H9 (cell line): ENCODE measurements around the gene MCAM. TPM values are rescaled to one million over a fixed set of nuclear protein-coding genes. Genes with fewer than 3 reads are reported as not detected.

ENCODE experiments used
- DNase-seq: peaks from one replicate; pipeline ENCODE4 v3.0.0-alpha.2; 2017
- H2AFZ ChIP-seq: one replicate; pipeline ENCODE4 v1.6.1; 2013; ENCODE audit warnings: mild to moderate bottlenecking, low read length, control low read depth, moderate library complexity
- H2AK5ac ChIP-seq: 2 replicates; pipeline ENCODE4 v1.6.1; 2013; ENCODE audit warnings: low read length, control low read depth, mixed read lengths; ENCODE audit not compliant: insufficient read length
- H2BK120ac ChIP-seq: one replicate; pipeline ENCODE4 v1.6.1; 2013; ENCODE audit warnings: low read depth, mild to moderate bottlenecking, low read length, control low read depth, inconsistent platforms; ENCODE audit not compliant: poor library complexity, severe bottlenecking
- H2BK12ac ChIP-seq: 2 replicates; pipeline ENCODE4 v1.6.1; 2013; ENCODE audit warnings: low read length, control low read depth, mixed read lengths, low read depth; ENCODE audit not compliant: insufficient read length
- H2BK15ac ChIP-seq: 2 replicates; pipeline ENCODE4 v1.6.1; 2013; ENCODE audit warnings: low read depth, low read length, control low read depth
- H2BK20ac ChIP-seq: one replicate; pipeline ENCODE4 v1.6.1; 2013; ENCODE audit warnings: low read depth, mild to moderate bottlenecking, low read length, control low read depth, inconsistent platforms; ENCODE audit not compliant: poor library complexity, severe bottlenecking
- H2BK5ac ChIP-seq: 2 replicates; pipeline ENCODE4 v1.6.1; 2013; ENCODE audit warnings: low read length, control low read depth, mixed read lengths; ENCODE audit not compliant: insufficient read length
- H3K14ac ChIP-seq: 2 replicates; pipeline ENCODE4 v1.6.1; 2013; ENCODE audit warnings: low read length, control low read depth; ENCODE audit not compliant: insufficient read depth
- H3K18ac ChIP-seq: 2 replicates; pipeline ENCODE4 v1.6.1; 2013; ENCODE audit warnings: low read depth, mild to moderate bottlenecking, mixed read lengths, low read length, control low read depth; ENCODE audit not compliant: insufficient read length
- H3K23ac ChIP-seq: 2 replicates; pipeline ENCODE4 v1.6.1; 2013; ENCODE audit warnings: low read length, control low read depth, mixed read lengths, low read depth; ENCODE audit not compliant: insufficient read length
- H3K23me2 ChIP-seq: 2 replicates; pipeline ENCODE4 v1.6.1; 2013; ENCODE audit warnings: low read depth, mild to moderate bottlenecking, mixed read lengths, low read length, control low read depth; ENCODE audit not compliant: insufficient read length, poor library complexity, severe bottlenecking
- H3K27ac ChIP-seq: 2 replicates; pipeline ENCODE4 v1.5.1; 2013; ENCODE audit warnings: low read length, control low read depth, mixed read lengths, low read depth; ENCODE audit not compliant: insufficient read length
- H3K27me3 ChIP-seq: 2 replicates; pipeline ENCODE4 v1.6.1; 2013; ENCODE audit warnings: low read length, control low read depth, inconsistent platforms; ENCODE audit not compliant: insufficient read depth
- H3K4ac ChIP-seq: 2 replicates; pipeline ENCODE4 v1.6.1; 2013; ENCODE audit warnings: low read depth, mild to moderate bottlenecking, control low read depth, inconsistent platforms, low read length, moderate library complexity
- H3K4me1 ChIP-seq: 2 replicates; pipeline ENCODE4 v1.6.1; 2013; ENCODE audit warnings: low read length, control low read depth, inconsistent platforms; ENCODE audit not compliant: insufficient read depth
- H3K4me2 ChIP-seq: 2 replicates; pipeline ENCODE4 v1.6.1; 2013; ENCODE audit warnings: low read length, control low read depth, mixed read lengths; ENCODE audit not compliant: insufficient read length, insufficient read depth
- H3K56ac ChIP-seq: 2 replicates; pipeline ENCODE4 v1.6.1; 2013; ENCODE audit warnings: low read depth, mild to moderate bottlenecking, mixed read lengths, low read length, control low read depth; ENCODE audit not compliant: insufficient read length
- H3K79me1 ChIP-seq: 2 replicates; pipeline ENCODE4 v1.6.1; 2013; ENCODE audit warnings: low read depth, mild to moderate bottlenecking, moderate library complexity, low read length, control low read depth, inconsistent platforms; ENCODE audit not compliant: insufficient read depth, poor library complexity, severe bottlenecking
- H3K79me2 ChIP-seq: 2 replicates; pipeline ENCODE4 v1.6.1; 2013; ENCODE audit warnings: low read length, control low read depth, inconsistent platforms; ENCODE audit not compliant: insufficient read depth
- H3K9ac ChIP-seq: 2 replicates; pipeline ENCODE4 v1.6.1; 2013; ENCODE audit warnings: low read length, control low read depth, mixed read lengths; ENCODE audit not compliant: insufficient read length; ENCODE audit errors: extremely low read depth
- H3K9me3 ChIP-seq: one replicate; pipeline ENCODE4 v1.6.1; 2013; ENCODE audit warnings: low read depth, low read length, inconsistent platforms; ENCODE audit not compliant: control insufficient read depth
- H3T11ph ChIP-seq: one replicate; pipeline ENCODE4 v1.6.1; 2013; ENCODE audit warnings: mild to moderate bottlenecking, low read length, control low read depth, inconsistent platforms
- H4K20me1 ChIP-seq: one replicate; pipeline ENCODE4 v1.6.1; 2013; ENCODE audit not compliant: control insufficient read depth, insufficient read length, insufficient read depth
- H4K5ac ChIP-seq: 2 replicates; pipeline ENCODE4 v1.6.1; 2013; ENCODE audit warnings: low read depth, mild to moderate bottlenecking, mixed read lengths, low read length, control low read depth; ENCODE audit not compliant: insufficient read length
- H4K8ac ChIP-seq: replicated peaks from 2 replicates; pipeline ENCODE4 v1.6.1; 2013; ENCODE audit warnings: low read length, control low read depth, mixed read lengths, low read depth; ENCODE audit not compliant: insufficient read length
- H4K91ac ChIP-seq: 2 replicates; pipeline ENCODE4 v1.6.1; 2013; ENCODE audit warnings: low read depth, mild to moderate bottlenecking, moderate library complexity, mixed read lengths, low read length, control low read depth; ENCODE audit not compliant: insufficient read length
- H3K27ac Mint-ChIP-seq, 3 experiments: 2 replicates in 2 of 3; 3 replicates in 1 of 3; pipeline ENCODE4 v1.8.0; 2020 to 2021; ENCODE audit warnings: mixed read lengths in 3 of 3, mild to moderate bottlenecking in 1 of 3, moderate library complexity in 1 of 3
- H3K27me3 Mint-ChIP-seq: 2 replicates; pipeline ENCODE4 v1.8.0; 2021; ENCODE audit warnings: low read depth, mild to moderate bottlenecking, moderate library complexity, mixed read lengths
- H3K36me3 Mint-ChIP-seq, 3 experiments: 2 replicates in 2 of 3; 3 replicates in 1 of 3; pipeline ENCODE4 v1.8.0; 2020 to 2021; ENCODE audit warnings: low read depth in 3 of 3, mixed read lengths in 3 of 3; ENCODE audit not compliant: insufficient read depth in 1 of 3
- H3K4me1 Mint-ChIP-seq, 2 experiments: 2 replicates each; pipeline ENCODE4 v1.8.0; 2020; ENCODE audit warnings: mixed read lengths in 2 of 2
- H3K4me3 Mint-ChIP-seq, 2 experiments: 2 replicates in 1 of 2; 3 replicates in 1 of 2; pipeline ENCODE4 v1.8.0; 2020 to 2021; ENCODE audit warnings: mild to moderate bottlenecking in 2 of 2, mixed read lengths in 2 of 2, moderate library complexity in 1 of 2
- H3K9me3 Mint-ChIP-seq, 2 experiments: 2 replicates in 1 of 2; 3 replicates in 1 of 2; pipeline ENCODE4 v1.8.0; 2020; ENCODE audit warnings: mild to moderate bottlenecking in 2 of 2, mixed read lengths in 2 of 2, moderate library complexity in 1 of 2
- CTCF ChIP-seq: fragments of 200-600 bp; sonication (generic); conservative IDR thresholded peaks from 3 replicates; pipeline ENCODE4 v1.8.0; 2021; ENCODE audit warnings: antibody characterized with exemption, mild to moderate bottlenecking
- WGBS: extraction: QIAGEN DNeasy Blood & Tissue Kit; methylation state at CpG from one replicate; pipeline ENCODE4 v1.1.7; 2013; ENCODE audit warnings: missing lambda C conversion rate, low lambda C conversion rate, mixed read lengths; ENCODE audit not compliant: insufficient read length; ENCODE audit errors: extremely low coverage; 5-methylcytosine and 5-hydroxymethylcytosine counted together
- total RNA-seq: library from RNA; stranded (reverse); gene quantifications from 2 replicates; pipeline ENCODE4 v1.2.1, GENCODE V29; 2021

Gene MCAM
- total RNA-seq, 1 experiment from 2014 or later, result 21.5 TPM

- no peak for DNase-seq
- H4K8ac ChIP-seq, result no peak overlapping the region
- no peak overlapping the region for H2BK20ac ChIP-seq
- H3K4me2 ChIP-seq, result no peak overlapping the region
- H3K18ac ChIP-seq, result no peak overlapping the region
- Mint-ChIP-seq H3K27ac (peak overlapping the region; percentile 17 to 93 (median 77); a peak in 5 of 7 replicates), H3K36me3 (peaks cover 0 to 4% (median 3%) of the 10 kb centered on the region in 3 experiments; a peak in 2 of 7 replicates), H3K9me3 (no peaks in the 10 kb centered on the region; a peak in 1 of 5 replicates), H3K4me3 (peak overlapping the region; percentile 23 to 53; a peak in 3 of 5 replicates), H3K4me1 (peaks cover 51 to 56% of the 10 kb centered on the region in 2 experiments), H3K27me3 (peaks cover 36% of the 10 kb centered on the region)
- no peak overlapping the region for H2AK5ac ChIP-seq
- H2BK12ac ChIP-seq, result no peak overlapping the region
- H2AFZ ChIP-seq, result no peak overlapping the region
- H4K20me1 ChIP-seq, result no peaks in the 10 kb centered on the region
- H3K79me2 ChIP-seq, result no peaks in the 10 kb centered on the region
- H3T11ph ChIP-seq, result no peak overlapping the region
- H3K79me1 ChIP-seq, result no peaks in the 10 kb centered on the region
- H3K14ac ChIP-seq, result no peak overlapping the region
- H4K91ac ChIP-seq, result no peak overlapping the region
- H2BK120ac ChIP-seq, result no peak overlapping the region
- no peaks in the 10 kb centered on the region for H3K9me3 ChIP-seq
- H3K4ac ChIP-seq, result no peak overlapping the region
- H3K23ac ChIP-seq, result no peak overlapping the region
- no peak overlapping the region for H4K5ac ChIP-seq
- H3K9ac ChIP-seq, result no peak overlapping the region
- H3K56ac ChIP-seq, result no peak overlapping the region
- TF ChIP-seq CTCF, result no peak
- H2BK15ac ChIP-seq, result no peak overlapping the region
- no CpG with 5 or more reads among the region's 8 CpGs for WGBS
- H3K4me1 ChIP-seq, result peaks cover 15% of the 10 kb centered on the region; the same call in 1 of the 2 replicates
- H3K27ac ChIP-seq, result no peak overlapping the region
- H3K27me3 ChIP-seq, result peaks cover 9% of the 10 kb centered on the region; the same call in 1 of the 2 replicates
- H2BK5ac ChIP-seq, result no peak overlapping the region
- H3K23me2 ChIP-seq, result peaks cover 34% of the 10 kb centered on the region
These were observed 2.3 kb upstream of the MCAM start for GRCh38 chr11:119319136-119319699.
